Measurements from ENCODE around the gene GADD45G. TPM values are rescaled to one million over a fixed set of nuclear protein-coding genes. Genes with fewer than 3 reads are reported as not detected.

GADD45G gene
- total and polyA plus RNA-seq, 2 of the 4 experiments (the other 2 are of a cell fraction) = 0.15 TPM; not detected in 1

GRCh38 chr9:89619424-89620138, 14.8 kb downstream of the GADD45G start:
- DNase-seq = no peak
- Histone ChIP-seq H2AK9ac (replicated peaks; ENCODE audit: low read depth, low read length, poor library complexity) (no peak overlapping the region), H2AFZ (replicated peaks; ENCODE audit: low read length, poor library complexity) (no peak overlapping the region), H3K14ac (replicated peaks; ENCODE audit: low read depth, low read length) (no peak overlapping the region), H3K23ac (ENCODE audit: low read depth, low read length) (no peak overlapping the region), H3K56ac (ENCODE audit: extremely low read depth, insufficient read depth, low read length) (no peak overlapping the region), H3K9ac (ENCODE audit: low read depth, low read length) (no peak overlapping the region), H2BK5ac (ENCODE audit: low read depth, low read length, poor library complexity, severe bottlenecking) (no peak overlapping the region), H3K4me1 (ENCODE audit: control insufficient read depth, insufficient read depth, low read length) (no peaks in the 10 kb centered on the region), H4K91ac (ENCODE audit: insufficient read depth, low read depth, low read length) (no peak overlapping the region), H2BK20ac (ENCODE audit: low read depth, low read length) (no peak overlapping the region), H4K8ac (ENCODE audit: low read depth in 2 of 2, low read length in 2 of 2) (no peak overlapping the region), H3K27me3 (ENCODE audit: control insufficient read depth, insufficient read depth, low read length) (peaks cover 32% of the 10 kb centered on the region; the same call in 1 of the 2 replicates), H4K5ac (ENCODE audit: low read depth, low read length) (no peak overlapping the region), H2AK5ac (ENCODE audit: low read depth, low read length) (no peak overlapping the region), H3K4me3 (ENCODE audit: insufficient read depth, low read depth, low read length) (no peak overlapping the region), H3K9me3 (ENCODE audit: control insufficient read depth, insufficient read depth, low read length) (no peaks in the 10 kb centered on the region), H2BK15ac (ENCODE audit: low read depth, low read length) (no peak overlapping the region), H2BK120ac (ENCODE audit: low read depth, low read length) (no peak overlapping the region), H4K20me1 (ENCODE audit: insufficient read depth, low read length) (no peaks in the 10 kb centered on the region), H3K4me2 (ENCODE audit: low read depth, low read length) (no peak overlapping the region), H3K27ac (ENCODE audit: insufficient read depth, low read length) (no peak overlapping the region), H3K9me1 (ENCODE audit: insufficient read depth, low read length) (no peaks in the 10 kb centered on the region), H3K36me3 (ENCODE audit: control insufficient read depth, insufficient read depth, low read length) (no peaks in the 10 kb centered on the region), H3K79me1 (ENCODE audit: low read depth in 1 of 2, low read length in 2 of 2) (no peaks in the 10 kb centered on the region), H3K18ac (ENCODE audit: low read depth, low read length) (no peak overlapping the region), H3K4ac (ENCODE audit: low read depth, low read length) (no peak overlapping the region)
- dilution Hi-C loops (cut with HindIII; ENCODE audit: low sequenced_read_pairs, unreplicated experiment) (no loop called here), in situ Hi-C loops (cut with MboI; ENCODE audit: low sequenced_read_pairs) (no loop called here), intact Hi-C loops (cut with micrococcal nuclease) (no loop called here)
- WGBS, 2 experiments (ENCODE audit: extremely low coverage in 2 of 2, insufficient read length in 1 of 2) = no CpG with 5 or more reads among the region's 3 CpGs
- ATAC-seq (ENCODE audit: low read depth) = no peak
- CTCF ChIA-PET = no interaction called here
- POLR2A ChIA-PET (ENCODE audit: unreplicated experiment) = no interaction called here
- BruUV-seq (replicated peaks) = no TSS peak
- TF ChIP-seq POLR2A (IDR thresholded peaks at IDR 0.05; ENCODE audit: low read depth, low read length) (no peak), MAFK (IDR thresholded peaks at IDR 0.05; ENCODE audit: low read depth, low read length) (no peak), MAZ (IDR thresholded peaks at IDR 0.05; ENCODE audit: borderline replicate concordance, low read depth, low read length) (no peak), FOS (IDR thresholded peaks at IDR 0.05; ENCODE audit: low read depth, low read length) (no peak), NFE2L2 (IDR thresholded peaks at IDR 0.05; ENCODE audit: low read depth, low read length) (no peak), RCOR1 (IDR thresholded peaks at IDR 0.05; ENCODE audit: insufficient replicate concordance, low read length) (no peak), SMC3 (IDR thresholded peaks at IDR 0.05; ENCODE audit: low read depth, low read length) (no peak), CTCF (conservative IDR thresholded peaks at IDR 0.05; ENCODE audit: low read depth, low read length) (no peak), CHD1 (IDR thresholded peaks at IDR 0.05; ENCODE audit: low read depth, low read length) (no peak), MXI1 (IDR thresholded peaks at IDR 0.05; ENCODE audit: borderline replicate concordance, low read depth, low read length) (no peak), RFX5 (IDR thresholded peaks at IDR 0.05; ENCODE audit: low read depth, low read length) (no peak), RAD21 (IDR thresholded peaks at IDR 0.05; ENCODE audit: low read length) (no peak), CEBPB (IDR thresholded peaks at IDR 0.05; ENCODE audit: low read depth, low read length) (no peak), ELK1 (IDR thresholded peaks at IDR 0.05; ENCODE audit: borderline replicate concordance, low read depth, low read length) (no peak)
- TF ChIP-seq, protein P1, sequence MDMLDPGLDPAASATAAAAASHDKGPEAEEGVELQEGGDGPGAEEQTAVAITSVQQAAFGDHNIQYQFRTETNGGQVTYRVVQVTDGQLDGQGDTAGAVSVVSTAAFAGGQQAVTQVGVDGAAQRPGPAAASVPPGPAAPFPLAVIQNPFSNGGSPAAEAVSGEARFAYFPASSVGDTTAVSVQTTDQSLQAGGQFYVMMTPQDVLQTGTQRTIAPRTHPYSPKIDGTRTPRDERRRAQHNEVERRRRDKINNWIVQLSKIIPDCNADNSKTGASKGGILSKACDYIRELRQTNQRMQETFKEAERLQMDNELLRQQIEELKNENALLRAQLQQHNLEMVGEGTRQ (IDR thresholded peaks at IDR 0.05; ENCODE audit: low read depth, low read length) = no peak
